ENCODE results near the gene CDCA7.

- TF ChIP-seq CTCF (IDR thresholded peaks at IDR 0.05 in 8 of 11, conservative IDR thresholded peaks at IDR 0.05 in 3 of 11) (no peak), POLR2AphosphoS5 (IDR thresholded peaks at IDR 0.05) (no peak), POLR2A (IDR thresholded peaks at IDR 0.05) (no peak)
Observed at GRCh38 chr2:173323371-173323770, 31.3 kb upstream of the CDCA7 start.
